RPMI8226 (cell line): ENCODE data around the gene NFATC3.

Experiments used
- DNase-seq: peaks from one replicate; pipeline ENCODE4 v3.0.0-alpha.2; 2015

NFATC3 gene

GRCh38 chr16:68073902-68074760 lies 11.0 kb upstream of the NFATC3 start:
- DNase-seq: no peak

- peak; percentile 83 for DNase-seq
These were observed 10.2 kb upstream of the NFATC3 start for GRCh38 chr16:68074850-68075555.

GRCh38 chr16:68075980-68076379 lies 9.2 kb upstream of the NFATC3 start:
- no peak for DNase-seq

- DNase-seq: no peak
These were observed 8.6 kb upstream of the NFATC3 start for GRCh38 chr16:68076560-68076959.

GRCh38 chr16:68077866-68078700 lies 7.1 kb upstream of the NFATC3 start:
- DNase-seq: no peak

GRCh38 chr16:68078701-68079375 lies 6.3 kb upstream of the NFATC3 start:
- no peak for DNase-seq

- no peak for DNase-seq
These were observed 5.9 kb upstream of the NFATC3 start for GRCh38 chr16:68079376-68079625.

GRCh38 chr16:68079626-68080344 lies 5.4 kb upstream of the NFATC3 start:
- no peak for DNase-seq

GRCh38 chr16:68081861-68082628 lies 3.1 kb upstream of the NFATC3 start:
- DNase-seq: peak; percentile 94

GRCh38 chr16:68082629-68083238 lies 2.4 kb upstream of the NFATC3 start:
- no peak for DNase-seq

GRCh38 chr16:68083239-68083781 lies 1.9 kb upstream of the NFATC3 start:
- DNase-seq: no peak

GRCh38 chr16:68083861-68084503 lies 1.2 kb upstream of the NFATC3 start:
- no peak for DNase-seq

GRCh38 chr16:68084504-68085258 lies 489 bp upstream of the NFATC3 start:
- peak; percentile 91 for DNase-seq

GRCh38 chr16:68086336-68086841 lies 1.2 kb downstream of the NFATC3 start:
- DNase-seq: no peak

GRCh38 chr16:68086860-68087268 lies 1.7 kb downstream of the NFATC3 start:
- no peak for DNase-seq

- no peak for DNase-seq
These were observed 2.5 kb downstream of the NFATC3 start for GRCh38 chr16:68087688-68088087.

GRCh38 chr16:68088130-68088972 lies 3.2 kb downstream of the NFATC3 start:
- DNase-seq: no peak

- no peak for DNase-seq
These were observed 3.9 kb downstream of the NFATC3 start for GRCh38 chr16:68089067-68089466.
